Keratinocyte (primary cell): ENCODE measurements around the gene GAPVD1.

Experiments
- CTCF ChIP-seq, 3 experiments: IDR thresholded peaks in 1 of 3; conservative IDR thresholded peaks in 1 of 3; optimal IDR thresholded peaks in 1 of 3; 2 replicates in 2 of 3; 3 replicates in 1 of 3; pipeline versions ENCODE3 to v1.5.1; 2011; ENCODE audit warnings: low read length in 3 of 3, mild to moderate bottlenecking in 3 of 3, moderate library complexity in 2 of 3, control low read depth in 1 of 3, inconsistent platforms in 1 of 3; ENCODE audit not compliant: insufficient read depth in 2 of 3; ENCODE audit errors: extremely low read depth in 1 of 3
- EZH2 ChIP-seq: IDR thresholded peaks from one replicate; pipeline ENCODE4 v1.6.1; 2012; ENCODE audit warnings: inconsistent platforms, mild to moderate bottlenecking, low read length, moderate library complexity

GRCh38 chr9:125404733-125405132, 143.1 kb downstream of the GAPVD1 start:
- TF ChIP-seq CTCF (optimal IDR thresholded peaks at IDR 0.05 in 1 of 3, IDR thresholded peaks at IDR 0.05 in 1 of 3, conservative IDR thresholded peaks at IDR 0.05 in 1 of 3; ENCODE audit: extremely low read depth in 1 of 3, insufficient read depth in 2 of 3, low read length in 3 of 3) (no peak), EZH2 (no peak)
